GM10847 (cell line): Measurements from ENCODE around the gene CACNA1C.

Experiments used
- POLR2A ChIP-seq: IDR thresholded peaks from 2 replicates; pipeline ENCODE4 v1.6.1; 2011; ENCODE audit not compliant: insufficient read length; ENCODE audit errors: extremely low read depth

The CACNA1C gene

DNA sequence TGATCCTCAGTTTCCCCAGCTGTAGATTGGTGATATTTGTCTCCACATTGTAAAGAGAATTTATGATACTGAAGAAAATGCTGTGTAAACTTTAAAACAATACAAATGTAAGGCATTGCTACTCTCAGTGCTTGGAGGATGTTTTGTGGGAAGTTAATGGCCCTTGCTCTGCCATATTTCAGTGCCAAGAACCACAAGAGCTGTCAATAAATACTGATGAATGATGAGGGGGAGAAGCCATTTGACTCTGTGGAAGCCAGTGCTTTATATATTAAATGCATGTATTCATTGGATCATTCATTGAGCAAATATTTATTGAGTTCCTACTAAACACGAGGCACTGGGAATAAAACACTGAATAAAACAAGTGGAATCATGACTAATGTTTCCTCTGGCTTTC is 30.8 kb downstream of the CACNA1C start:
- no peak for TF ChIP-seq POLR2A

- no peak for TF ChIP-seq POLR2A
Measured at GRCh38 chr12:2084553-2085296, 31.9 kb downstream of the CACNA1C start.

- no peak for TF ChIP-seq POLR2A
Measured at GRCh38 chr12:2092354-2092753, 39.6 kb downstream of the CACNA1C start.

DNA sequence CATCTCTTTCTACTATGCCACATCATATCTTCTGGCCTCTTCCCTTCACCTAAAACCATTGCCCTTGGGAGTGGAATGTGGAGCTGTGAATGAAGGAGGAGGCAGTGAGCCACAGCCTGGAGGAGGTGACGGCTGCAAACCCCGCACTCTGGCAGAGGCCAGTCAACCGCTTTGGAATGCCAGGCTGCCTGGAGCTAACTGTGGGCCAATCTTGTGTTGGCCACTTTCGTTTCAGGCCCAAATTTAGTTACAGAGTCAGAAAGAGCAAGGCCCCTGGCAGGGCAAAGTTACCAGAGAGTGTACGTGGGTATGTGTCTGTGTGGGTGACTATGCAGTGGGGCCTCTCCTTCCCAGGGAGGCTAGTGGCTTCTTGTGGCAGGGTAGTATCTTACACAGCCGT is 40.1 kb downstream of the CACNA1C start:
- TF ChIP-seq POLR2A = no peak

GRCh38 chr12:2094597-2094996 is 41.8 kb downstream of the CACNA1C start:
- TF ChIP-seq POLR2A = no peak

DNA sequence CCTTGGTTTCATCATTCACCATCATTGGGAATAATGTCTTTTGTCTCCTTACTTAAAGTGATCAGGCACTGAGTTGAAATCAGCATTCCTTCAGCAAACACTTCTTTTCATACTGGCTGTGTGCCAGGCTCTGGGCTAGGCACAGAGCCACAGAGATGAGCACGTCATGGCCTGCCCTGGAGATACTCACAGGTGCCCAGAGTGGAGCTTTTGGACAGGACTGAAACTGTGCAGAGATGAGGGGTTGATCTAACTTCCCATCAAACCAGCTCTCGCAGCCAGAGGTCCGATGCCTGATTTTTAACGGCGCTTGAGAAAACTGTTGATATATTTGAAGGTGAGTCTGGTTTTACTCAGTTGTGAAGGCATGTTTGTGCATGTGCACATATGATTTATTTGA is 43.1 kb downstream of the CACNA1C start:
- no peak for TF ChIP-seq POLR2A

DNA sequence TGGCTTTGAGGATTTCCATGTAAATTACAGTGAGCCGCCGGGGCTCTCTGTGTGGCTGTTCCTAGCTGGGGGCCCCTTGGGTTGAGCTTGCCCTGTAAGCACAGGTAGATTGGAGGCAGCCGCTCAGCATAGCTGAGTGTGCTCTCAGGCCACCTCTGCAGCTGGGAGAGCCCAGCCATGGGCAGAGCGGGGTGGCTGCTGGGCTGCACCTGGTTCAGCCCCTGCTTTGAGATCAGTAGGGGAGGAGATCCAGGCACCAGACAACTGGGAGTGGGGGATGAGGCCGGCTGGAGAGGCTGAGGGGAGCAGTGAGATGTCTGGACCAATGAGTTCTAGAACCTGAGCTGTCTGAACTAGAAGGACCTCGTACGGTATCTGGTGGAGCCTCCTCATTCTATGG is 44.8 kb downstream of the CACNA1C start:
- no peak for TF ChIP-seq POLR2A

- TF ChIP-seq POLR2A = no peak
Measured at GRCh38 chr12:2098852-2099251, 46.1 kb downstream of the CACNA1C start.

DNA sequence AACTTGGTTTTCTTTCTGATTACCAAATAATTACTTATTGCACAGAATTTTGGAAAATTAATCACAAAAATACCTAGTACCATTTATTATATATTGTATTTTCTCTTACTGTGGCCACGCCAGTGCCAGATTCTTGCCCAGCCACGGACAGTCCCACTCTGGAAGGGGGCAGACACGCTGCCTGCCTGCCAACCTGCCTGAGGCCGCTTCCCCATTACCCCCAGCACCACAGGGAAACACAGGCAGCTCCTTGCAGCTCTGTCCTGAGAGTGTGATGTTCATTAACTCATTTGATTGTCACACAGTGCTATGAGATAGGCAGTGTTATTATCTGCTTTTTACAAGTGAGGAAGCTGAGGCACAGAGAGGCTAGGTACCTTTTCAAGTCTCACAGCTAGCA is 46.8 kb downstream of the CACNA1C start:
- no peak for TF ChIP-seq POLR2A

GRCh38 chr12:2101359-2101758 is 48.6 kb downstream of the CACNA1C start:
- no peak for TF ChIP-seq POLR2A

DNA sequence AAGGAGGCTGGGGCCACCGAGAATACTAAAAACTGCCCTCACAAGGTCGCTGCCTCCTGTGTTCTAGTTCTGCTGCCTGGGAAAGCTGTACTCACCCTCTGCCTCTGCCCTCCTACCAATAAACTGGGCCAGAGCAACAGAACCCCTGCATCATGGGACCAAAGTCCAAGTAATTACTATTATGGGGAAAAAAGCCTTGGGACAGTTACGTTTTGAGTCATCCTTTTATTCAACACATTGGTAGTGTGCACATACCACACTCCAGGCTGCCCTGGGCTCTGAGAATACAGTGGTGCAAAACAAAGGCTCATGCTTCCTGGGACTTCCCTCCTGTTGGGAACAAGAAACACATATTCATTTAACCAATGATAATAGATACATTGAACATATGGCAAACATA is 49.0 kb downstream of the CACNA1C start:
- TF ChIP-seq POLR2A = no peak

DNA sequence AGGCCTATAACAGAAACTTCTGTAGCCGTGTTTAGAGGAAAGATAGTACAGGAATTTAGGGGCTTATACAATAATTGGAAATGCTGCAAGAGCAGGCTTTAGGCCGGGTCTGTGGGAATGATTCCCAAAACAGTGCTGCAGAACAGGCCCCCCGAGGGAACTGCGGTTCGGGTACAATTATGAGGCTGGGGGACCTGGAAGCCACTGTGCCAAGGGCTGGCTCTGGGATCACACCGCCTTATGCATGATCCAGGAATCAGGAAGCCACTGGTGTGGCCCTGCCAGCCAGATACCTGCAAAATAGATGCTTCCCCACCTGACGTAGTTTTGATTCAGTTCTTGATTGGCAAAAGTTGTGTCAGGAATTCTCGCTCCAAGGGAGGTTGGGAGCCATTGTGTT is 55.4 kb downstream of the CACNA1C start:
- no peak for TF ChIP-seq POLR2A

- TF ChIP-seq POLR2A = no peak
Measured at GRCh38 chr12:2108975-2109671, 56.3 kb downstream of the CACNA1C start.

- TF ChIP-seq POLR2A = no peak
Measured at GRCh38 chr12:2110127-2110526, 57.3 kb downstream of the CACNA1C start.

DNA sequence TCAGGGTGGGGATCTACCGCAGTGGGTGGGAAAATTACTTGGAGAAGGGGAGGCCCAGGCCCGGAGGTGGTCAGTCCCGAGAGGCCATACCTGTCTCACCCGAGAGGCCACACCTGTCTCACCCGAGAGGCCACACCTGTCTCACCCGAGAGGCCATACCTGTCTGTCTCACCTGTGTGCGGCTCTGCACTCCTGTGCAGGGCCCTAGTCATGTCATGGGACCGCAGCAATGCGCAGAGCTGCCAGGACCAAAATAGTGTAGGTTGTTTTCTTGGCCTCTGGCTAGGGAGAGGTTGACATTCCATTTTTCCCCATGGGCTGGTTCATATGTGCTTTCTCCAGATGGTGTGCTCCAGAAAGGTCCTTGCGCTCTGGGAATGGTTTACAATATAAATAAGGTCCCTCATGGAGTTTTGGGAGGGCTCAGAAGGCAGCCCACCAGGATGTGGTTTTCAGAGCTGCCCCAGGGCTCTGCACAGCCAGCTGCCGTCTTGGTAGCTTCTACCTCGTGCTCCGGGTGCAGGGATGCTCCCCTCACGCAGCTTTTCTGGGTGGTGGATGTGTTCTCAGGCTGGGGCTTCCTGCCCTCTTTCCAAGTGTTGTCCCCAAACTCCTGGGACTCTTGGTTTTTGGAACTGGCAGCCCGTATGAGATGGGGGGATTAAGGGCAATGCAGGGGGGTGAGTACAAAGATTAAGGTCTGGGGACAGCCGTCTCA is 58.2 kb downstream of the CACNA1C start:
- TF ChIP-seq POLR2A = no peak

DNA sequence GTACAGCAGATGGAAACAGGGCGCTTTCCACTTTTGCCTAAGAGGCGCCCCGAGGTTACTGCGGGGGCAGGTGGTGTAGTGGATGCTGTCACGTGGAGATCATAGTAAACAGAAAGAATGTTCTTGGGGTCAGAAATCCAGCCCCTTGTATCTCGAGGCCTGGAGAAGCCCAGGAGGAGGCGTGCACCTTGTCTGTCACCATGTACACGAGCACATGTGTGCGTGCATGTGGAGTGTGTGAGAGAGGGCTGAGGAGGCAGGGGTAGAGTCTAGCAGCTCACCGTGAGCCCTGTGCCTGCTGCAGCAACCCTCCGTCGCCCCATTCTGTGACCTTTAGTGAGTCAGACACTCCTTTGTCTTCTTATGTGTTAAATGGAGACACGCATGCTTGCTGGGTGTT is 59.0 kb downstream of the CACNA1C start:
- TF ChIP-seq POLR2A = no peak

GRCh38 chr12:2112401-2112800 is 59.6 kb downstream of the CACNA1C start:
- no peak for TF ChIP-seq POLR2A
